Smooth muscle cell (in vitro differentiated cells): ENCODE results near the gene KRT5. TPM values are rescaled to one million over a fixed set of nuclear protein-coding genes. Genes with fewer than 3 reads are reported as not detected.

Source experiments
- DNase-seq: peaks from one replicate; lab custom pipeline; 2025; ENCODE audit not compliant: unreplicated experiment; lab: John Stamatoyannopoulos, UW
- H2AFZ ChIP-seq: fragments of 200-600 bp; sonication (generic); 2 replicates; pipeline ENCODE4 v1.6.0; 2016; ENCODE audit warnings: antibody characterized with exemption, low read depth, mild to moderate bottlenecking
- H3F3A ChIP-seq: fragments of 200-600 bp; sonication (generic); 2 replicates; pipeline ENCODE4 v1.6.0; 2017; ENCODE audit warnings: antibody characterized with exemption, low read depth
- H3K27ac ChIP-seq: fragments of 200-600 bp; sonication (generic); 2 replicates; pipeline ENCODE4 v1.5.1; 2016; ENCODE audit warnings: low read depth, mild to moderate bottlenecking
- H3K27me3 ChIP-seq: fragments of 200-600 bp; sonication (generic); 2 replicates; pipeline ENCODE4 v1.6.1; 2016; ENCODE audit warnings: low read depth, mild to moderate bottlenecking
- H3K36me3 ChIP-seq: fragments of 200-600 bp; sonication (generic); 2 replicates; pipeline ENCODE4 v1.5.1; 2016; ENCODE audit warnings: low read depth
- H3K4me1 ChIP-seq: fragments of 200-600 bp; sonication (generic); 2 replicates; pipeline ENCODE4 v1.5.1; 2016; ENCODE audit warnings: low read depth
- H3K4me2 ChIP-seq: fragments of 200-600 bp; sonication (generic); 2 replicates; pipeline ENCODE4 v1.6.0; 2016; ENCODE audit warnings: mild to moderate bottlenecking
- H3K4me3 ChIP-seq: fragments of 200-600 bp; sonication (generic); 2 replicates; pipeline ENCODE4 v1.5.1; 2016; ENCODE audit warnings: mild to moderate bottlenecking
- H3K79me2 ChIP-seq: fragments of 200-600 bp; sonication (generic); 2 replicates; pipeline ENCODE4 v1.6.0; 2016; ENCODE audit warnings: low read depth, mild to moderate bottlenecking
- H3K9ac ChIP-seq: fragments of 200-600 bp; sonication (generic); 2 replicates; pipeline ENCODE4 v1.6.0; 2016; ENCODE audit warnings: low read depth
- H3K9me3 ChIP-seq: fragments of 200-600 bp; sonication (generic); replicated peaks from 2 replicates; pipeline ENCODE4 v1.5.1; 2016; ENCODE audit warnings: low read depth
- H4K20me1 ChIP-seq: fragments of 200-600 bp; sonication (generic); 2 replicates; pipeline ENCODE4 v1.6.0; 2016; ENCODE audit warnings: low read depth
- CTCF ChIP-seq: fragments of 200-600 bp; sonication (generic); IDR thresholded peaks from 2 replicates; pipeline ENCODE4 v1.5.1; 2017; ENCODE audit warnings: borderline replicate concordance, mild to moderate bottlenecking, antibody characterized with exemption; ENCODE audit not compliant: insufficient read depth, poor library complexity, severe bottlenecking
- WGBS: methylation state at CpG from one replicate; pipeline ENCODE4 v1.1.7; 2016; ENCODE audit warnings: low lambda C conversion rate; 5-methylcytosine and 5-hydroxymethylcytosine counted together
- polyA plus RNA-seq: library from polyadenylated mRNA; unstranded; fragments of >200 nt; fragmentation: Nextera tagmentation; extraction: Ambion mirVana; gene quantifications from 2 replicates; pipeline ENCODE4 v1.2.1, GENCODE V29; 2016
- total RNA-seq: library from RNA; depleted of rRNA; stranded (reverse); fragments of >200 nt; gene quantifications from 2 replicates; pipeline ENCODE4 v1.2.3, GENCODE V29; 2014

Gene KRT5
- total and polyA plus RNA-seq, 2 experiments from 2014 or later = 67.2 to 209 TPM

- WGBS = 80% methylated on average over 6 of the region's 6 CpGs
- peaks cover 5% of the 10 kb centered on the region for H3K4me1 ChIP-seq
- no peak overlapping the region for H2AFZ ChIP-seq
- H3K9me3 ChIP-seq = no peaks in the 10 kb centered on the region
- no peaks in the 10 kb centered on the region for H3F3A ChIP-seq
- no peak for TF ChIP-seq CTCF
- H3K9ac ChIP-seq = no peak overlapping the region
- H3K27me3 ChIP-seq = no peaks in the 10 kb centered on the region
- H3K79me2 ChIP-seq = no peaks in the 10 kb centered on the region
- H3K4me2 ChIP-seq = no peak overlapping the region
- no peak overlapping the region for H3K27ac ChIP-seq
- no peak overlapping the region for H3K4me3 ChIP-seq
- no peak for DNase-seq
- H4K20me1 ChIP-seq = no peaks in the 10 kb centered on the region
- H3K36me3 ChIP-seq = no peaks in the 10 kb centered on the region
These were observed 4.2 kb upstream of the KRT5 start for GRCh38 chr12:52524241-52524897.

GRCh38 chr12:52523824-52524223, 3.6 kb upstream of the KRT5 start:
- TF ChIP-seq CTCF = no peak

GRCh38 chr12:52522346-52523011, 2.3 kb upstream of the KRT5 start:
- Histone ChIP-seq H3F3A (no peaks in the 10 kb centered on the region), H3K27me3 (no peaks in the 10 kb centered on the region), H4K20me1 (no peaks in the 10 kb centered on the region), H3K9me3 (no peaks in the 10 kb centered on the region), H3K79me2 (no peaks in the 10 kb centered on the region), H2AFZ (no peak overlapping the region), H3K4me1 (peaks cover 5% of the 10 kb centered on the region), H3K4me2 (peak overlapping the region; percentile 2), H3K36me3 (no peaks in the 10 kb centered on the region), H3K27ac (peak overlapping the region; percentile 59), H3K9ac (no peak overlapping the region), H3K4me3 (no peak overlapping the region)
- DNase-seq = no peak
- 83% methylated on average over 10 of the region's 10 CpGs for WGBS
- no peak for TF ChIP-seq CTCF

More at GRCh38 chr12:52523824-52524223, 3.6 kb upstream of the KRT5 start:
- no peak overlapping the region for H3K9ac ChIP-seq
- H3K27ac ChIP-seq = no peak overlapping the region
- H3K36me3 ChIP-seq = no peaks in the 10 kb centered on the region
- no peak for DNase-seq
- H3K4me3 ChIP-seq = no peak overlapping the region
- H3K27me3 ChIP-seq = no peaks in the 10 kb centered on the region
- peaks cover 5% of the 10 kb centered on the region for H3K4me1 ChIP-seq
- no peaks in the 10 kb centered on the region for H3K79me2 ChIP-seq
- no peaks in the 10 kb centered on the region for H4K20me1 ChIP-seq
- H3K4me2 ChIP-seq = no peak overlapping the region
- no peaks in the 10 kb centered on the region for H3K9me3 ChIP-seq
- H3F3A ChIP-seq = no peaks in the 10 kb centered on the region
- H2AFZ ChIP-seq = no peak overlapping the region
- WGBS = 78% methylated on average over 4 of the region's 4 CpGs
